HEK293 (cell line): ENCODE data around the gene SSBP3.
"Not testable (repeated sequence)": the region's sequence is repeated elsewhere in the genome, so short reads cannot be mapped to it uniquely, and the experiment has no call there.

Experiments used
- CTCF ChIA-PET: fragments of 350-600 bp; formaldehyde crosslinking; extraction: SDS; loops from one replicate; lab custom pipeline; 2021; ENCODE audit warnings: antibody characterized with exemption; lab: Yijun Ruan, JAX
- POLR2A ChIA-PET: fragments of 300-600 bp; formaldehyde crosslinking; extraction: SDS; loops from one replicate; lab custom pipeline; 2020; ENCODE audit warnings: antibody characterized with exemption, inconsistent platforms; lab: Yijun Ruan, JAX
- H3K27ac ChIP-seq: fragments of 200-500 bp; sonication (Bioruptor generic); 2 replicates; pipeline ENCODE4 v1.5.1; 2014; ENCODE audit warnings: low read depth, low read length, control low read depth, inconsistent platforms; ENCODE audit errors: extremely low read depth
- H3K36me3 ChIP-seq, 2 experiments: fragments of 200-500 bp in 1 of 2; sonication (Bioruptor generic) in 1 of 2; 1 replicate in 1 of 2; 2 replicates in 1 of 2; pipeline ENCODE4 v1.5.1; 2014 to 2017; ENCODE audit warnings: inconsistent platforms in 2 of 2, low read length in 2 of 2; ENCODE audit not compliant: control insufficient read depth in 2 of 2, insufficient read depth in 1 of 2
- H3K4me1 ChIP-seq: fragments of 200-500 bp; sonication (Bioruptor generic); 2 replicates; pipeline ENCODE4 v1.5.1; 2014; ENCODE audit warnings: mild to moderate bottlenecking, low read length, inconsistent platforms; ENCODE audit not compliant: control insufficient read depth, insufficient read depth
- H3K4me3 ChIP-seq: 2 replicates; pipeline ENCODE4 v1.5.1; 2011; ENCODE audit warnings: low read depth, mild to moderate bottlenecking, control low read depth, low read length, moderate library complexity
- H3K9me3 ChIP-seq: fragments of 200-500 bp; sonication (Bioruptor generic); 2 replicates; pipeline ENCODE4 v1.5.1; 2014; ENCODE audit warnings: low read depth, low read length, inconsistent platforms; ENCODE audit not compliant: control insufficient read depth, insufficient read depth
- IKZF3 ChIP-seq: fragments of 450-650 bp; IDR thresholded peaks from 2 replicates; pipeline ENCODE4 v1.5.0; 2018; ENCODE audit warnings: missing biosample characterization, mild to moderate bottlenecking, missing genetic modification characterization, moderate library complexity
- REPIN1 ChIP-seq: fragments of 450-650 bp; formaldehyde crosslinking; IDR thresholded peaks from 2 replicates; pipeline ENCODE4 v1.5.1; 2017; ENCODE audit warnings: missing biosample characterization, missing genetic modification characterization, low read depth
- SETDB1 ChIP-seq: IDR thresholded peaks from one replicate; pipeline ENCODE4 v1.6.1; 2017; ENCODE audit warnings: mild to moderate bottlenecking, low read length, moderate library complexity, mixed read lengths; ENCODE audit not compliant: insufficient read length
- WT1 ChIP-seq: fragments of 450-650 bp; formaldehyde crosslinking; IDR thresholded peaks from 2 replicates; pipeline ENCODE4 v1.5.1; 2016; ENCODE audit warnings: missing biosample characterization, missing genetic modification characterization
- ZIC2 ChIP-seq: fragments of 450-650 bp; formaldehyde crosslinking; IDR thresholded peaks from 2 replicates; pipeline ENCODE4 v1.5.1; 2016; ENCODE audit warnings: missing biosample characterization, missing genetic modification characterization
- ZNF140 ChIP-seq: fragments of 450-650 bp; formaldehyde crosslinking; IDR thresholded peaks from 2 replicates; pipeline ENCODE4 v1.5.1; 2016; ENCODE audit warnings: missing biosample characterization, missing genetic modification characterization
- ZNF292 ChIP-seq: fragments of 450-650 bp; formaldehyde crosslinking; IDR thresholded peaks from 2 replicates; pipeline ENCODE4 v1.5.1; 2016; ENCODE audit warnings: low read depth, missing biosample characterization, missing genetic modification characterization, borderline replicate concordance
- ZNF341 ChIP-seq: fragments of 450-650 bp; formaldehyde crosslinking; IDR thresholded peaks from 2 replicates; pipeline ENCODE4; 2016; ENCODE audit warnings: low read depth, missing biosample characterization, missing genetic modification characterization
- ZNF366 ChIP-seq: fragments of 450-650 bp; formaldehyde crosslinking; conservative IDR thresholded peaks from 2 replicates; pipeline ENCODE4 v1.5.1; 2016; ENCODE audit warnings: missing biosample characterization, missing genetic modification characterization
- ZNF37A ChIP-seq: fragments of 450-650 bp; IDR thresholded peaks from 2 replicates; pipeline ENCODE4 v1.5.1; 2018; ENCODE audit warnings: missing biosample characterization, missing genetic modification characterization
- ZNF530 ChIP-seq: fragments of 450-650 bp; formaldehyde crosslinking; IDR thresholded peaks from 2 replicates; pipeline ENCODE4 v1.5.1; 2016; ENCODE audit warnings: low read depth, missing biosample characterization, missing genetic modification characterization
- ZNF701 ChIP-seq: fragments of 450-650 bp; formaldehyde crosslinking; IDR thresholded peaks from 2 replicates; pipeline ENCODE4 v1.5.1; 2016; ENCODE audit warnings: missing biosample characterization, missing genetic modification characterization
- ZNF791 ChIP-seq: fragments of 450-650 bp; formaldehyde crosslinking; IDR thresholded peaks from 2 replicates; pipeline ENCODE4 v1.5.1; 2016; ENCODE audit warnings: missing biosample characterization, missing genetic modification characterization
- TF ChIP-seq, protein P1 (sequence below): fragments of 450-650 bp; formaldehyde crosslinking; IDR thresholded peaks from 2 replicates; pipeline ENCODE4 v1.5.1; 2016; ENCODE audit warnings: missing biosample characterization, missing genetic modification characterization, low read depth
- TF ChIP-seq, protein P2 (sequence below): fragments of 450-650 bp; formaldehyde crosslinking; IDR thresholded peaks from 2 replicates; pipeline ENCODE4 v1.5.1; 2017; ENCODE audit warnings: missing biosample characterization, missing genetic modification characterization

The SSBP3 gene

DNA sequence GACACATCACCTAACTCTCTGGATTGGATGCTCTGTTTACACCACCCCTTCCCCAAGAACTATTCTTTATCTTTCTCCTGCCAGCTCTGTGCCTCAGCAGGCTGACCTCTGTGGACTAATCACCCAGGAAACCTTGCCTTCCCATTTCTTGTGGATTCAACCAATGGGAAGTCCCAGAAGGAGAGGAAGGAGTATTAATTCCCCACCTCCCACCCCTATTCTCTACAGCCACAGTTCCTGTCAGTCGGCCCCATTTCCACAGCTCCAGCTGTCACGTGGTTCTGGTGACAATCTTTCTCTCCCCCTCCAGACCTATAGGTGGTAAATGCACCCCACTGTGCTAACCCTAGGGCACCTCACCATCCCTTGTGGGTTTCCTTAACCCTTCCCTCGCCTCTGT lies 46.8 kb upstream of the SSBP3 start:
- H3K4me1 ChIP-seq: no peaks in the 10 kb centered on the region
- H3K4me3 ChIP-seq: no peak overlapping the region
- POLR2A ChIA-PET: no interaction called here
- CTCF ChIA-PET: interaction anchor here (0.7 kb wide), 1 partner anchor 122 kb away, joined by 4 read pairs; no protein-coding TSS in a partner anchor
- TF ChIP-seq ZNF341 (tag by site-specific recombination) (no peak), WT1 (tag by site-specific recombination) (no peak), ZNF701 (no peak), REPIN1 (tag by site-specific recombination) (no peak), ZNF37A (tag by site-specific recombination) (peak; percentile 94), ZIC2 (tag by site-specific recombination) (peak; percentile 26; the same call in 1 of the 2 replicates), ZNF791 (tag by site-specific recombination) (no peak), ZNF366 (tag by site-specific recombination) (no peak), ZNF530 (no peak)
- H3K27ac ChIP-seq: no peak overlapping the region
- H3K9me3 ChIP-seq: no peaks in the 10 kb centered on the region
- H3K36me3 ChIP-seq: no peaks in the 10 kb centered on the region

DNA sequence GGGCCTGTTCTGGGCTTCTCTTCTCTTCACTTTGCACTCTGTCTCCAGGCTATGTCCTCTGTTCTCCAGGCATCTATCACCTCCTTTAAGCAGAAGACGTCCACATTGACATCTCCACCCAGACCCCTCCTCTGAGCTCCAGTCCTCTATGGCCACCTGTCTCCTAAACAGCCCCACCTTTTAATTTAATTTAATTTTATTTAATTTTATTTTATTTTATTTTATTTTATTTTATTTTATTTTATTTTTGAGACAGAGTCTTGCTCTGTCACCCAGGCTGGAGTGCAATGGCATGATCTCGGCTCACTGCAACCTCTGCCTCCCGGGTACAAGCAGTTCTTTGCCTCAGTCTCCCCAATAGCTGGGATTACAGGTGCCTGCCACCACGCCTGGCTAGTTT lies 43.2 kb upstream of the SSBP3 start:
- H3K9me3 ChIP-seq, H3K4me3 ChIP-seq, POLR2A ChIA-PET, H3K36me3 ChIP-seq, H3K27ac ChIP-seq, H3K4me1 ChIP-seq: not testable (repeated sequence)
- CTCF ChIA-PET: interaction anchor here (1.3 kb wide), 1 partner anchor 11 kb away, joined by 4 read pairs; no protein-coding TSS in a partner anchor

DNA sequence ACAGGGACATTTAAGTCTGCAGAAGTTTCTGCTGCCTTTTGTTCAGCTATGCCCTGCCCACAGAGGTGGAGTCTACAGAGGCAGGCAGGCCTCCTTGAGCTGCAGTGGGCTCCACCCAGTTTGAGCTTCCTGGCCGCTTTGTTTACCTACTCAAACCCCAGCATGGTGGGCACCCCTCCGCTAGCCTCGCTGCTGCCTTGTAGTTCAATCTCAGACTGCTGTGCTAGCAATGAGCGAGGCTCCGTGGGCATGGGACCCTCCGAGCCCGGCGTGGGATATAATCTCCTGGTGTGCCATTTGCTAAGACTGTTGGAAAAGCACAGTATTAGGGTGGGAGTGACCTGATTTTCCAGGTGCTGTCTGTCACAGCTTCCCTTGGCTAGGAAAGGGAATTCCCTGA lies 42.6 kb upstream of the SSBP3 start:
- CTCF ChIA-PET: not testable (repeated sequence)

DNA sequence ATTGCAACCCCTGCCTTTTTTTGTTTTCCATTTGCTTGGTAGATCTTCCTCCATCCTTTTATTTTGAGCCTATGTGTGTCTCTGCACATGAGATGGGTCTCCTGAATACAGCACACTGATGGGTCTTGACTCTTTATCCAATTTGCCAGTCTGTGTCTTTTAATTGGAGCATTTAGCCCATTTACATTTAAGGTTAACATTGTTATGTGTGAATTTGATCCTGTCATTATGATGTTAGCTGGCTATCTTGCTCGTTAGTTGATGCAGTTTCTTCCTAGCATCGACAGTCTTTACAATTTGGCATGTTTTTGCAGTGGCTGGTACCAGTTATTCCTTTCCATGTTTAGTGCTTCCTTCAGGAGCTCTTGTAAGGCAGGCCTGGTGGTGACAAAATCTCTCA lies 40.9 kb upstream of the SSBP3 start:
- POLR2A ChIA-PET, H3K27ac ChIP-seq, CTCF ChIA-PET, H3K36me3 ChIP-seq, H3K4me1 ChIP-seq, H3K4me3 ChIP-seq, H3K9me3 ChIP-seq: not testable (repeated sequence)

More for the DNA sequence above, 42.6 kb upstream of the SSBP3 start:
- H3K4me3 ChIP-seq, H3K36me3 ChIP-seq, POLR2A ChIA-PET, H3K9me3 ChIP-seq, H3K4me1 ChIP-seq, H3K27ac ChIP-seq: not testable (repeated sequence)

DNA sequence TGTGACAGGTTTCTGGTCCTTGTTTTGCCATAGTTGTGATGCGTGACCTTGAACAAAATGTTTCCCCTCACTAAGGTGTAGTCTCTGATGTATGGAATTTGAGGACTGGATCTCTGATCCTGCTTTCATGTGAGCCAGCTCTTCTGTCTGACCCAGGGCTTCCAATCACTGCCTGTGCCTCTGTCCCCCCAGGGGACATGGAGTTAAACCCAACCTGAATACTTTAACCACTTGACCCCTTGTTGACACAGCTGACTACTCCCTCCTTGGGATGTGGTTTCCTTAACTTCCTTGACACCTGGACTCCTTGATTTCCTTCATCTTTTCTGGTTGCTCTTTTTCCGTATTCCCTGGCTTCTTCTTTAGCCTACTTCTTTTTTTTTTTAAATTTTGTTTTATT lies 36.0 kb upstream of the SSBP3 start:
- H3K27ac ChIP-seq: no peak overlapping the region
- no peaks in the 10 kb centered on the region for H3K4me1 ChIP-seq
- no peak overlapping the region for H3K4me3 ChIP-seq
- H3K36me3 ChIP-seq: no peaks in the 10 kb centered on the region
- 0 out of 2 replicates have a peak, but pooled peaks have one; percentile 33 for TF ChIP-seq WT1 (tag by site-specific recombination)
- TF ChIP-seq SETDB1: no peak
- TF ChIP-seq ZNF140 (tag by site-specific recombination): 0 out of 2 replicates have a peak, but pooled peaks have one; percentile 15
- TF ChIP-seq ZNF292 (tag by site-specific recombination): no peak
- TF ChIP-seq, protein P1, sequence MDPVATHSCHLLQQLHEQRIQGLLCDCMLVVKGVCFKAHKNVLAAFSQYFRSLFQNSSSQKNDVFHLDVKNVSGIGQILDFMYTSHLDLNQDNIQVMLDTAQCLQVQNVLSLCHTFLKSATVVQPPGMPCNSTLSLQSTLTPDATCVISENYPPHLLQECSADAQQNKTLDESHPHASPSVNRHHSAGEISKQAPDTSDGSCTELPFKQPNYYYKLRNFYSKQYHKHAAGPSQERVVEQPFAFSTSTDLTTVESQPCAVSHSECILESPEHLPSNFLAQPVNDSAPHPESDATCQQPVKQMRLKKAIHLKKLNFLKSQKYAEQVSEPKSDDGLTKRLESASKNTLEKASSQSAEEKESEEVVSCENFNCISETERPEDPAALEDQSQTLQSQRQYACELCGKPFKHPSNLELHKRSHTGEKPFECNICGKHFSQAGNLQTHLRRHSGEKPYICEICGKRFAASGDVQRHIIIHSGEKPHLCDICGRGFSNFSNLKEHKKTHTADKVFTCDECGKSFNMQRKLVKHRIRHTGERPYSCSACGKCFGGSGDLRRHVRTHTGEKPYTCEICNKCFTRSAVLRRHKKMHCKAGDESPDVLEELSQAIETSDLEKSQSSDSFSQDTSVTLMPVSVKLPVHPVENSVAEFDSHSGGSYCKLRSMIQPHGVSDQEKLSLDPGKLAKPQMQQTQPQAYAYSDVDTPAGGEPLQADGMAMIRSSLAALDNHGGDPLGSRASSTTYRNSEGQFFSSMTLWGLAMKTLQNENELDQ (tag by site-specific recombination): no peak
- no peak for TF ChIP-seq IKZF3
- TF ChIP-seq, protein P2, sequence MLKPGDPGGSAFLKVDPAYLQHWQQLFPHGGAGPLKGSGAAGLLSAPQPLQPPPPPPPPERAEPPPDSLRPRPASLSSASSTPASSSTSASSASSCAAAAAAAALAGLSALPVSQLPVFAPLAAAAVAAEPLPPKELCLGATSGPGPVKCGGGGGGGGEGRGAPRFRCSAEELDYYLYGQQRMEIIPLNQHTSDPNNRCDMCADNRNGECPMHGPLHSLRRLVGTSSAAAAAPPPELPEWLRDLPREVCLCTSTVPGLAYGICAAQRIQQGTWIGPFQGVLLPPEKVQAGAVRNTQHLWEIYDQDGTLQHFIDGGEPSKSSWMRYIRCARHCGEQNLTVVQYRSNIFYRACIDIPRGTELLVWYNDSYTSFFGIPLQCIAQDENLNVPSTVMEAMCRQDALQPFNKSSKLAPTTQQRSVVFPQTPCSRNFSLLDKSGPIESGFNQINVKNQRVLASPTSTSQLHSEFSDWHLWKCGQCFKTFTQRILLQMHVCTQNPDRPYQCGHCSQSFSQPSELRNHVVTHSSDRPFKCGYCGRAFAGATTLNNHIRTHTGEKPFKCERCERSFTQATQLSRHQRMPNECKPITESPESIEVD (tag by site-specific recombination): no peak
- TF ChIP-seq, all 188 proteins: peak for 2
- CTCF ChIA-PET: no interaction called here
- no peaks in the 10 kb centered on the region for H3K9me3 ChIP-seq
- POLR2A ChIA-PET: no interaction called here
